Body of pancreas (tissue), 4 donors: ENCODE data around the gene OSBPL9. TPM values are rescaled to one million over a fixed set of nuclear protein-coding genes. Genes with fewer than 3 reads are reported as not detected.

Experiments
- ATAC-seq: fragments of 150-250 bp; one replicate; pipeline ENCODE4 v1.9.1; 2016
- DNase-seq, 4 donors: peaks; one replicate each; pipeline ENCODE4 v3.0.0-alpha.2; 2019
- H3K27ac ChIP-seq, 4 donors: fragments of 200-600 bp; sonication (generic); 1 replicate in 3 of 4; 2 replicates in 1 of 4; pipeline versions ENCODE4 v1.5.1 to v1.6.1; 2016 to 2019; ENCODE audit warnings: mild to moderate bottlenecking in 1 of 4, mixed read lengths in 1 of 4, moderate library complexity in 1 of 4
- H3K27me3 ChIP-seq, 2 donors: fragments of 200-600 bp; sonication (generic); one replicate each; pipeline ENCODE4 v1.6.0; 2016; ENCODE audit warnings: mild to moderate bottlenecking in 1 of 2
- H3K36me3 ChIP-seq, 2 donors: fragments of 200-600 bp; sonication (generic); replicated peaks in 1 of 2; 2 replicates each; pipeline ENCODE4 v1.5.1; 2016; ENCODE audit warnings: low read depth in 2 of 2; ENCODE audit not compliant: insufficient read depth in 1 of 2
- H3K4me1 ChIP-seq: fragments of 200-600 bp; sonication (generic); one replicate; pipeline ENCODE4 v1.6.0; 2016
- H3K4me3 ChIP-seq, 2 donors: fragments of 200-600 bp; sonication (generic); 1 replicate in 1 of 2; 2 replicates in 1 of 2; pipeline ENCODE4 v1.5.1; 2016 to 2019
- H3K9me3 ChIP-seq, 3 donors: fragments of 200-600 bp; sonication (generic); 1 replicate in 2 of 3; 2 replicates in 1 of 3; pipeline ENCODE4 v1.5.1; 2016
- POLR2A ChIP-seq, 3 donors: fragments of 450-650 bp; IDR thresholded peaks; one replicate each; pipeline ENCODE4 v1.6.1; 2016; ENCODE audit warnings: antibody characterized with exemption in 3 of 3, mild to moderate bottlenecking in 2 of 3
- WGBS, 2 donors: methylation state at CpG; one replicate each; pipeline ENCODE4 v1.1.5; 2017; 5-methylcytosine and 5-hydroxymethylcytosine counted together
- intact Hi-C: fragments of 100-400 bp; cut with DNase I; formaldehyde crosslinking; loops from one replicate; pipeline ENCODE4 v1.15.1; 2023
- microRNA counts, 2 donors: library from miRNA; unstranded; fragments of <30 nt; microRNA quantifications; one replicate each; lab custom pipeline; 2017
- microRNA-seq, 2 donors: library from miRNA; unstranded; fragments of <30 nt; microRNA quantifications; one replicate each; pipeline ENCODE4, GENCODE V29; 2016; ENCODE audit warnings: borderline number of aligned reads in 2 of 2, borderline replicate concordance in 2 of 2
- small RNA-seq: library from RNA; depleted of rRNA; stranded (forward); fragments of <200 nt; gene quantifications from one replicate; pipeline ENCODE3, GENCODE V24; 2016
- total RNA-seq, 2 donors: library from RNA; depleted of rRNA; stranded (reverse); fragments of >200 nt; gene quantifications; one replicate each; pipeline ENCODE4 v1.1.0, GENCODE V29; 2016
- TF ChIP-seq, protein P1 (sequence below), 7 experiments: fragments of 450-650 bp in 4 of 7; fragments of 200-600 bp in 3 of 7; sonication (generic) in 3 of 7; IDR thresholded peaks; one replicate each; pipeline ENCODE4 v1.5.1; 2016 to 2019; ENCODE audit warnings: antibody characterized with exemption in 7 of 7

Gene OSBPL9
- total RNA-seq, 2 donors from 2014 or later, result 25.1 to 89.0 TPM

DNA sequence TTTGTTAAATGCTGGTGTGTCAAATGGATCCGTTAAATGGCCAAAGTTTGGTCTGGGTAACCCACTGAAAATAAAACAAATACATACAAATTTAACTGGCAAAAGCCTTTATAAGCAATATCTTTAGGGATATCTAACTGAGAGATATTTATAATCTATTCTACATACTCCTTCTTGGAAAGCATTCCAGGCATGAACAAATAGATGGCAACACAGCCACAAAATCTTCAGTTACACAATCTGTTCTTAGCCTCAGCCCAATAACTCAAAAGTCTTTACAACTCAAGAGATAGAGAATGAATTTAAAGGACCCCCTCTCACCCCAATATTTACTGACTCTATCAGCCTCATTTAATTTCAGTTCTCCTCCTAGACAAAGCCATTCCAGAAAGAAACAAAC, 202.9 kb downstream of the OSBPL9 start:
- WGBS, 2 donors, result 84 to 94% methylated on average over 1 of the region's 1 CpG
- H3K27me3 ChIP-seq, result no peaks in the 10 kb centered on the region
- no peaks in the 10 kb centered on the region for H3K9me3 ChIP-seq
- TF ChIP-seq, protein P1, sequence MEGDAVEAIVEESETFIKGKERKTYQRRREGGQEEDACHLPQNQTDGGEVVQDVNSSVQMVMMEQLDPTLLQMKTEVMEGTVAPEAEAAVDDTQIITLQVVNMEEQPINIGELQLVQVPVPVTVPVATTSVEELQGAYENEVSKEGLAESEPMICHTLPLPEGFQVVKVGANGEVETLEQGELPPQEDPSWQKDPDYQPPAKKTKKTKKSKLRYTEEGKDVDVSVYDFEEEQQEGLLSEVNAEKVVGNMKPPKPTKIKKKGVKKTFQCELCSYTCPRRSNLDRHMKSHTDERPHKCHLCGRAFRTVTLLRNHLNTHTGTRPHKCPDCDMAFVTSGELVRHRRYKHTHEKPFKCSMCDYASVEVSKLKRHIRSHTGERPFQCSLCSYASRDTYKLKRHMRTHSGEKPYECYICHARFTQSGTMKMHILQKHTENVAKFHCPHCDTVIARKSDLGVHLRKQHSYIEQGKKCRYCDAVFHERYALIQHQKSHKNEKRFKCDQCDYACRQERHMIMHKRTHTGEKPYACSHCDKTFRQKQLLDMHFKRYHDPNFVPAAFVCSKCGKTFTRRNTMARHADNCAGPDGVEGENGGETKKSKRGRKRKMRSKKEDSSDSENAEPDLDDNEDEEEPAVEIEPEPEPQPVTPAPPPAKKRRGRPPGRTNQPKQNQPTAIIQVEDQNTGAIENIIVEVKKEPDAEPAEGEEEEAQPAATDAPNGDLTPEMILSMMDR (IDR thresholded peaks at IDR 0.05), result no peak
- no peak for TF ChIP-seq POLR2A (IDR thresholded peaks at IDR 0.05)
- H3K4me3 ChIP-seq, result no peak overlapping the region
- H3K4me1 ChIP-seq, result no peaks in the 10 kb centered on the region
- no peak overlapping the region for H3K27ac ChIP-seq
- H3K36me3 ChIP-seq, result peaks cover 2% of the 10 kb centered on the region in 2 donors
- ATAC-seq (no peak), DNase-seq (no peak)
- intact Hi-C loops, result no loop called here

DNA sequence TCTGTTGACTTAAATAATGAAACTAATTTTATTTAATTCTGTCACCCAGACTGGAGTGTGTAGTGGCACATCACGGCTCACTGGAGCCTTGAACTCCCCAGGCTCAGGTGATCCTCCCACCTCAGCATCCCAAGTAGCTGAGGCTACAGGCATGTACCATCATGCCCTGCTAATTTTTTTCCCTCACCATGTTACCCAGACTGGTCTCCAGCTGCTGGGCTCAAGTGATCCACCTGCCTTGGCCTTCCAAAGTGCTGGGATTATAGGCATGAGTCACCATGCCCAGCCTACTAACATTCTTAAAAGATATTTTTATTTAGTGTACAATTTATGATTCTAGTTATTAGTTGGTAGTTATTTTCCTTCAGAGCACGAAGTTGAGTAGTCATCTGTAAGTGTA, 212.2 kb downstream of the OSBPL9 start:
- Histone ChIP-seq H3K4me1 (no peaks in the 10 kb centered on the region), H3K27me3 (no peaks in the 10 kb centered on the region), H3K4me3 (no peak overlapping the region), H3K36me3 (peaks cover 4 to 16% of the 10 kb centered on the region in 2 donors), H3K9me3 (no peaks in the 10 kb centered on the region), H3K27ac (no peak overlapping the region)
- DNase-seq, result no peak
- intact Hi-C loops, result no loop called here
- no peak for ATAC-seq
- TF ChIP-seq, protein P1 (IDR thresholded peaks at IDR 0.05), result no peak
- TF ChIP-seq POLR2A (IDR thresholded peaks at IDR 0.05), result no peak
- 98 to 100% methylated on average over 2 of the region's 2 CpGs for WGBS, 2 donors

DNA sequence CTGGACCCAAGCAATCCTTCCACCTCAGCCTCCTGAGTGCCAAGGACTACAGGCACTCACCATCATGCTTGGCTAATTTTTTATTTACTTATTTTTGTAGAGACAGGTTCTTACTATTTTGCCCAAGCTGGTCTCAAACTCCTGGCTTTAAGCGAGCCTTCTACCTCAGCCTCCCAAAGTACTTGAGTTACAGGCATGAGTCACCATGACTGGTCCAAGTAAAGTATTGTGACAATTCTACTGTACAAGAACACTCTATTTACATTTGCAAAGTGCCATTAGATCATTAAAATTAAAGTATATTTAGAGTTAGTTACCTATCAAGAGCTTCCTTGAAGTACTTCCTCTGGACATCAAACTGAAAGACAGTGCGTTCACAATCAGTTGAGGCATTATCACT, 216.8 kb downstream of the OSBPL9 start:
- H3K27ac ChIP-seq, result no peak overlapping the region
- WGBS, 2 donors, result 93 to 100% methylated on average over 2 of the region's 2 CpGs
- no peak for DNase-seq
- no peak overlapping the region for H3K4me3 ChIP-seq
- intact Hi-C loops, result no loop called here
- TF ChIP-seq, protein P1 (IDR thresholded peaks at IDR 0.05), result no peak
- TF ChIP-seq POLR2A (IDR thresholded peaks at IDR 0.05), result no peak
- no peaks in the 10 kb centered on the region for H3K4me1 ChIP-seq
- peaks cover 0 to 9% of the 10 kb centered on the region in 2 donors for H3K36me3 ChIP-seq
- H3K9me3 ChIP-seq, result no peaks in the 10 kb centered on the region
- no peak for ATAC-seq
- no peaks in the 10 kb centered on the region for H3K27me3 ChIP-seq

DNA sequence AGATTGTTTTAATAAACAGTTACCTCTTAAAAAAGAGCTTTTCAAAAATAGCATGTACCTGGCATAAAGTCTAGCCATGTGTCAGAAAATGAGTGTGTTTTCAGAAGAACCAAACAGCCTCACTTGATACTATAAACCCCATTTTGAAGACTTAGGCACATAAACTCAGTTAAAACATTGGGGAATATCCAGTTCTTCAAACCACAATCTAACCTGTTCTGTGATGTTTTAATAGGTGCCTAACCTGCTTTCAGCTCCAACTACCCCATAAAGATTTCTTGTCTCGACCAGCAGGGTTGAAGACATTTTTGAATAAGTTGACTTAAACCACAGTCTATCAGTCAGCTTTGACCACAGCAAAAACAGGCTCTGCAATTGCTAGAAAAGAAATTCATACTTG, 220.4 kb downstream of the OSBPL9 start:
- intact Hi-C loops, result no loop called here
- WGBS, 2 donors, result 85 to 100% methylated on average over 1 of the region's 1 CpG
- peaks cover 0 to 3% of the 10 kb centered on the region in 2 donors for H3K36me3 ChIP-seq

More for the DNA sequence above, 220.4 kb downstream of the OSBPL9 start:
- Histone ChIP-seq H3K9me3 (no peaks in the 10 kb centered on the region), H3K27me3 (no peaks in the 10 kb centered on the region), H3K27ac (no peak overlapping the region), H3K4me1 (no peaks in the 10 kb centered on the region), H3K4me3 (no peak overlapping the region)
- ATAC-seq, result no peak
- no peak for DNase-seq
- TF ChIP-seq POLR2A (IDR thresholded peaks at IDR 0.05), result no peak
- TF ChIP-seq, protein P1 (IDR thresholded peaks at IDR 0.05), result no peak

MicroRNAs encoded within 50 kb of the gene (microRNA counts, 767-probe panel; counts per million panel counts)
- microRNA hsa-miR-761 (lab: Ali Mortazavi, UCI), result 0 to 736 counts per million in 2 donors

Small RNA genes within 50 kb of the gene (microRNA-seq; reads per million reads assigned to microRNA genes)
- 0 reads per million in 2 donors for gene MIR761

Small RNA genes within 50 kb of the gene (small RNA-seq; reads per million reads assigned to genes)
- not detected for gene AL050343.2
- not detected for gene RF00568

Other genes starting within 250 kb of the OSBPL9 start
- gene EPS15, start 97.8 kb upstream of the OSBPL9 start, total RNA-seq, result 10 to 100 TPM; 37.4 to 46.8 TPM